LNCAP (cell line): Measurements from ENCODE around the gene PPIAL4G.
"Not testable (repeated sequence)": the region's sequence is repeated elsewhere in the genome, so short reads cannot be mapped to it uniquely, and the experiment has no call there.

Source experiments
- TF ChIP-seq, protein P1 (sequence below): fragments of 450-650 bp; IDR thresholded peaks from 2 replicates; pipeline ENCODE4 v1.5.1; 2017; ENCODE audit warnings: mild to moderate bottlenecking

The PPIAL4G gene

DNA sequence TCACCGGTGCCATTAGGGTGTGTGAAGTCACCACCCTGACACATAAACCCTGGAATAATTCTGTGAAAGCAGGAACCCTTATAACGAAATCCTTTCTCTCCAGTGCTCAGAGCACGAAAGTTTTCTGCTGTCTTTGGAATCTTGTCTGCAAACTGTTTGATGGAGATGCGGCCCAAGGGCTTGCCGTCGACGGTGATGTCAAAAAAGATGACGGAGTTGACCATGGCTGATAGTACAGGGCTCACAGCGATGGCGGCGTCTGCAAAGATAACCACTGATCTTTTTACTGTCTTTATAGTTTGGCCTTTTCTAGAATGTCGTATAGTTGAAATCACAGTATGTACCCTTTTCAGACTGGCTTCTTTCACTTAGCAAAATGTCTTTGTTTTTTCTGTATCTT lies at the start of gene PPIAL4G:
TSS of gene PPIAL4G (minus strand) at position 274 of the 400 bp plus-strand sequence. CDS start at position 224, 50 bp downstream.
- TF ChIP-seq, protein P1, sequence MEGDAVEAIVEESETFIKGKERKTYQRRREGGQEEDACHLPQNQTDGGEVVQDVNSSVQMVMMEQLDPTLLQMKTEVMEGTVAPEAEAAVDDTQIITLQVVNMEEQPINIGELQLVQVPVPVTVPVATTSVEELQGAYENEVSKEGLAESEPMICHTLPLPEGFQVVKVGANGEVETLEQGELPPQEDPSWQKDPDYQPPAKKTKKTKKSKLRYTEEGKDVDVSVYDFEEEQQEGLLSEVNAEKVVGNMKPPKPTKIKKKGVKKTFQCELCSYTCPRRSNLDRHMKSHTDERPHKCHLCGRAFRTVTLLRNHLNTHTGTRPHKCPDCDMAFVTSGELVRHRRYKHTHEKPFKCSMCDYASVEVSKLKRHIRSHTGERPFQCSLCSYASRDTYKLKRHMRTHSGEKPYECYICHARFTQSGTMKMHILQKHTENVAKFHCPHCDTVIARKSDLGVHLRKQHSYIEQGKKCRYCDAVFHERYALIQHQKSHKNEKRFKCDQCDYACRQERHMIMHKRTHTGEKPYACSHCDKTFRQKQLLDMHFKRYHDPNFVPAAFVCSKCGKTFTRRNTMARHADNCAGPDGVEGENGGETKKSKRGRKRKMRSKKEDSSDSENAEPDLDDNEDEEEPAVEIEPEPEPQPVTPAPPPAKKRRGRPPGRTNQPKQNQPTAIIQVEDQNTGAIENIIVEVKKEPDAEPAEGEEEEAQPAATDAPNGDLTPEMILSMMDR = not testable (repeated sequence)

DNA sequence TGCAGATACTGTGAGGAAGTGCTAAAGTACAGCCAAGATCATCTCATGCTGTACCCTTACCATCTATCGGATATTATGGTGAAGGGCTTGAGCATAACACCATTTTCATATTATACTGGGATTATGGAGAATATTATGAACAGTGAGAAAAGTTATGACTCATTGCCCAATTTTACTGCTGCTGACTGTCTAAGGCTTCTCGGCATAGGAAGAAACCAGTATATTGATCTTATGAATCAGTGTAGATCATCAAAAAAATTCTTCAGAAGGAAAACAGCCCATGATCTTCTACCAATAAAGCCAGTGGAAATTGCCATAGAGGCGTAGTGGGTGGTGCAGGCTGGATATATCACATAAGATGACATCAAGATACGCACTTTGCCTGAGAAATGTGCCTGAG lies 47.7 kb downstream of the PPIAL4G start:
- TF ChIP-seq, protein P1 = no peak

DNA sequence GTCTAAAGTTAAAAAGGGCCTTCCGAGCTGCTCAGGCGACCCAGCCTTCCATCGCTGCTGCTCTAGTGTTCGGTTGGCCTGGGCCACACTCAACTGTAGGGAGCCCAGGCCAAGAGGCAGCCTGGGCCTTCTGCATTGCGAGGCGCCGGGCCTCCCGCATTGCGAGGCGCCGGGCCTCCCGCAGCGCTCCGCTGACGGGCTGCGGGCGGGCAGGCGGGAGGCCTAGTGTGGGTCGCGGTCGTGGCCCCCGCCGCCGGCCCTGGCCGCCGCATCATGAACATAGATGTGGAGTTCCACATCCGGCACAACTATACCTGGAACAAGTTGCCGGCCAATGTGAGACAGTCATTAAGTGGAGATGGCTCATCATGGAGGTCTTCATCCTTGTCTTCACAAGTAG lies 48.3 kb downstream of the PPIAL4G start:
- TF ChIP-seq, protein P1 = no peak
